SU-DHL-6 (cell line): ENCODE data around the gene RNF222.

Experiments
- CTCF ChIP-seq: fragments of 200-600 bp; sonication (generic); IDR thresholded peaks from one replicate; pipeline ENCODE4 v1.5.1; 2017; ENCODE audit warnings: antibody characterized with exemption, mild to moderate bottlenecking, low read length, moderate library complexity; ENCODE audit not compliant: insufficient read depth, poor library complexity, severe bottlenecking
- EZH2phosphoT487 ChIP-seq: fragments of 200-600 bp; sonication (generic), shearing (Covaris generic); conservative IDR thresholded peaks from 2 replicates; pipeline ENCODE4 v1.6.1; 2018; ENCODE audit warnings: mild to moderate bottlenecking, antibody characterized with exemption, low read length, moderate library complexity, mixed read lengths

- TF ChIP-seq CTCF (no peak), EZH2phosphoT487 (no peak)
Observed at GRCh38 chr17:8413328-8413727, 15.7 kb upstream of the RNF222 start.
